GM12801 (cell line): ENCODE measurements around the gene SATL1.

ENCODE experiments used
- TF ChIP-seq, protein P1 (sequence below): IDR thresholded peaks from one replicate; pipeline ENCODE4 v1.5.1; 2011; ENCODE audit warnings: control low read depth; ENCODE audit not compliant: insufficient read length; ENCODE audit errors: extremely low read depth

Gene SATL1

GRCh38 chrX:85136409-85136808, 107.2 kb downstream of the SATL1 start:
- TF ChIP-seq, protein P1, sequence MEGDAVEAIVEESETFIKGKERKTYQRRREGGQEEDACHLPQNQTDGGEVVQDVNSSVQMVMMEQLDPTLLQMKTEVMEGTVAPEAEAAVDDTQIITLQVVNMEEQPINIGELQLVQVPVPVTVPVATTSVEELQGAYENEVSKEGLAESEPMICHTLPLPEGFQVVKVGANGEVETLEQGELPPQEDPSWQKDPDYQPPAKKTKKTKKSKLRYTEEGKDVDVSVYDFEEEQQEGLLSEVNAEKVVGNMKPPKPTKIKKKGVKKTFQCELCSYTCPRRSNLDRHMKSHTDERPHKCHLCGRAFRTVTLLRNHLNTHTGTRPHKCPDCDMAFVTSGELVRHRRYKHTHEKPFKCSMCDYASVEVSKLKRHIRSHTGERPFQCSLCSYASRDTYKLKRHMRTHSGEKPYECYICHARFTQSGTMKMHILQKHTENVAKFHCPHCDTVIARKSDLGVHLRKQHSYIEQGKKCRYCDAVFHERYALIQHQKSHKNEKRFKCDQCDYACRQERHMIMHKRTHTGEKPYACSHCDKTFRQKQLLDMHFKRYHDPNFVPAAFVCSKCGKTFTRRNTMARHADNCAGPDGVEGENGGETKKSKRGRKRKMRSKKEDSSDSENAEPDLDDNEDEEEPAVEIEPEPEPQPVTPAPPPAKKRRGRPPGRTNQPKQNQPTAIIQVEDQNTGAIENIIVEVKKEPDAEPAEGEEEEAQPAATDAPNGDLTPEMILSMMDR = no peak

DNA sequence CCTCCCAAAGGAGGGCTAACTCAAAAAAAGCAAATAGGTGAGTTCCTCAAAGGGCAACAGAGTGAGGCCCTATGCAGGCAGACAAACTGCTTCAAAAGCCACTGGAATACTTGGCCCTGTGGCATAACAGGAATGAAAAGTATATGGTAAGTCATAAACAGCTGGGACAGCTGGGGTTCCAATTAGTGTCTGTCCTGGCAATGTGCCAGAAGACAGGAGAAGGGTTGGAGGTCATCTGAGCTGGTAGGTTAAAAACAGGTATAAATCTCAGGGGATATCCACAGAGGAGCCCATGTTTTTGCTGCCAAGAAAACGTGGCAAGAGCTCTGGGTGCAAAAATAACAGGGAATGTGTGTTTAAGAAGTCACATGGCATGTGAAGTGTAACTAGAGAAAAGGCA, 128.3 kb downstream of the SATL1 start:
- TF ChIP-seq, protein P1 = no peak

- TF ChIP-seq, protein P1 = no peak
Observed at GRCh38 chrX:85114776-85115175, 128.8 kb downstream of the SATL1 start.

DNA sequence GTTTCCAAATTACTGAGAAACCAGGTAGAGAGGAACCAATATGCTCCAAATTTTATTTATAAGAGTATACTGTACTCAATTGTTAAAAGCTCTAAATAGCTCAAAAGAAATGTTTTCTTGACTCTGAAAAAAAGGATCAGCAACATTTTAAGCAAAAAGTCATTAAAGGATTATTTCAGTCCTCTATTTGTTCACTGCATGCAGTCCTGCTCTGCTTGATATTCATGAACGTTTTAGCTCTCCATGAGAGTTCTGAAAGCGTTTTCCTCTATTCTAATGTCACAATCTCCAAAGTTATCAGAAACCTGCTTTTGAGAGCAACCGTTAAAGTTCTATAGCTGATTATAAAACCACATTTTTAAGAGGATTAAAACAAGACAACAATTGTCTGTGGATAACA, 129.4 kb downstream of the SATL1 start:
- TF ChIP-seq, protein P1 = no peak

GRCh38 chrX:85113746-85114145, 129.8 kb downstream of the SATL1 start:
- TF ChIP-seq, protein P1 = no peak

DNA sequence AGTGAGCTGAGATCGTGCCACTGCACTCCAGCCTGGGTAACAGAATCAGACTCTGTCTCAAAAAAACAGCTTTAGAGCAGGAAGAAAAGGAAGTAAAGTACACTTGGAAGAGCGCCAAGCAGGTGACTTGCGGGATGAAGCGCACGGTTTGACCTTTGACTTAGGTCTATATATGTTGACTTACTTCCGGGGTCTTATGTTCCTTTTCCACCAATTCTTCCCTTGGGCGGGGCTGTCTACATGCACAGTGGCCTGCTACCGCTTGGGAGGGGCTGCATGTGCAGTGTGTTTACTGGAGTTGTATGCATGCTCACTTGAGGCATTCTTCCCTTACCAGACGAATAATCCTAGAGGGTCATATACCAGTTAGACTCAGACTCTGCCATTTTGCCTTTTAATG, 131.3 kb downstream of the SATL1 start:
- TF ChIP-seq, protein P1 = no peak

GRCh38 chrX:85111347-85111746, 132.2 kb downstream of the SATL1 start:
- TF ChIP-seq, protein P1 = no peak

GRCh38 chrX:85109235-85109634, 134.3 kb downstream of the SATL1 start:
- TF ChIP-seq, protein P1 = no peak
